AML-193 (cell line): Measurements from ENCODE around the gene HAUS5.
A peak's percentile ranks its signal among the peaks of the same experiment; 100 is the strongest.
"Not testable (repeated sequence)": the region's sequence is repeated elsewhere in the genome, so short reads cannot be mapped to it uniquely, and the experiment has no call there.

ENCODE experiments used
- DNase-seq, 2 experiments: peaks; one replicate each; lab custom pipeline; 2025; lab: John Stamatoyannopoulos, UW

The HAUS5 gene

GRCh38 chr19:35643255-35644205 lies 31.0 kb downstream of the HAUS5 start:
- peak; percentile 66 to 71 for DNase-seq

- peak; percentile 84 to 89 for DNase-seq
Observed at GRCh38 chr19:35644206-35644986, 31.9 kb downstream of the HAUS5 start.

DNA sequence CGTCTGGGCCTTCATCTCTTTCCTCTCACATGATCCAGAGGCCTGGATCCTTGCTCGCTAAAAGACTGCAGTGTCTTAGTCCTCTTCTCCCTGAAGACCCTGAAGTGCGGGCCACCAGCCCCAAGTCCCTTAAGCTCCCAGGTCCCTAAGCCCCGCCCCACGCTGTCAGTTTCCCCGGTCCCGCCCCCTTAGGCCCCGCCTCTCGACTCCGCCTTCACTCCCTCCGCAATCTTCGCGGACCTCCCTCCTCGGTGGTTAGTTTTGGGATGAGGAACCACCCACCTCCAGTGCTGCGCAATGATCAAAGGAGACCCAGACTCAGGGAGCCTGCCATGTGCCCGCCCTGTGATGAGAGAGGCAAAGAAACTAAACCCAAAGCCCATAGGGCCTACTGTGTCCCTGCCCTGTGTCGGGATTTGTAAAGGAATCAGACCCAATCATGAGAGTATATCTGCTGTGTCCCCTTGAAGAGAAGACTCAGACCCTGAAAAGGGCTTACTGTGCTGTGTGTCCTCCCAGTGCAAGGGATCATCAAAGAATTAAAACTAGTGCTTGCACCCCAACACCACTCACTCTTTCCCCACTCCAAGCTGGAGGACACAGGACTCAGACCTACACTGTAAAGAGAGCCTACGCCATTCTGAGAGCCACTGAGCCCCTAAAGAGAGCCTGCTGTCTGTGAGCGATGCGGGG lies 32.6 kb downstream of the HAUS5 start:
- peak; percentile 53 to 57 for DNase-seq

GRCh38 chr19:35645680-35646511 lies 33.4 kb downstream of the HAUS5 start:
- DNase-seq: no peak

DNA sequence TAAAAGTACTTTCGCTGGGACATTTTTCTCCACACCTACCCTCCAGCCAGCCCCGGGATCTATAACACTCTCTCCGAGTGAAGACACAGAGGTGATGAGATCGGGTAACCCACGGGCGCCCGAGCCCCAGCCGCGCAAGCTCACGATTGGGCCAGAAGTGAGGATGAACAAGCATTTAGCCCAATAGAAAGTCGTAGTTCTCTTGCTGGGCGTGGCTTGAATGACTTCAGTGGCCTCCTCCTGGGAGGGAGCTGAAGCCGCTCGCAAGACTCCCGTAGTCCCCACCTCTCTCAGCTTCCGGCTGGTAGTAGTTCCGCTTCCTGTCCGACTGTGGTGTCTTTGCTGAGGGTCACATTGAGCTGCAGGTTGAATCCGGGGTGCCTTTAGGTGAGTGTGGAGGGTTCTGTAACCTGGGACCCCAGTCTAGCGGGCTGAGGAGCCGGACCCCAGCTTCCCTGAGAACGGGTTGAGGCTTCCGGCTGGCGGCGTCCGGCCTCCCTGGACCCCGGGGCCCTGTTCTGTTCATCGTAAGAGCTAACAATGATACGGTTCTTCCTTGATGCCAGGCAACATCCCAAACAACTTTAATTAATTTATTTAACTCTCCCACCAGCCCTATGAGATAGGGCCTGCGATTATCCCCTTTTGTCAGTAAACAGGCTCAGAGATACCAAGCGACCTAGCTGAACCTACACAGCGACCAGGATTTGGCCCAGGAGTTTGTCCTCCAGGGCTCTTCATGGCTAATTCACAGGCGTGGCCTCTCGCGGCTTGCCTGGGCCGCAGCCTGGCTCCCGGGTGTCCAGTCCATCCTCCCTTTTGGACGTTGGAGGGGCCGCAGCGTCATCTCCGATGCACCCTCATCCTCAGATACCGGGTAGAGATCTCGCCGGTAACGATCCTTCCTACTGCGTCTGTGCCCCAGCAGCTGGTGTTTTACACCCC lies 35.8 kb downstream of the HAUS5 start, which contains the start of gene COX6B1:
Gene COX6B1, plus strand, starts transcription at position 307 of the 945 bp plus-strand sequence. CDS start 2,921 bp downstream, outside the sequence.
- DNase-seq: peak; percentile 97 to 98

GRCh38 chr19:35650581-35650980 lies 38.0 kb downstream of the HAUS5 start:
- no peak for DNase-seq

DNA sequence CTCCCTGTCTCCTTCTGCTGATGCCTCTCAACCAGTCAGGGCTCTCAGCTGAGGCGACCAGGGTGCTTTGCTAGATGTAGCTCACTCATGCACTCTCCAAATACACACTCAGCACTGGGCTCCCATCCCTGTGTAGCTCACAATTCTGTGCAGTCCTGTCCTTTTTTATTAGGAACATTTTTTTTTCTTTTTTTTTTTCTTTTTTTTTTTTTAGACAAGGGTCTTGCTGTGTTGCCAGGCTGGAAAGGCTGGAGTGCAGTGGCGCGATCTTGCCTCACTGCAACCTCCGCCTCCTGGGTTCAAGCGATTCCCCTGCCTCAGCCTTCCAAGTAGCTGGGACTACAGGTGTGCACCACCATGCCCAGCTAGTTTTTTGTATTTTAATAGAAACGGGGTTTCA lies 42.3 kb downstream of the HAUS5 start:
- not testable (repeated sequence) for DNase-seq

- no peak for DNase-seq
Observed at GRCh38 chr19:35655600-35655999, 43.1 kb downstream of the HAUS5 start.

DNA sequence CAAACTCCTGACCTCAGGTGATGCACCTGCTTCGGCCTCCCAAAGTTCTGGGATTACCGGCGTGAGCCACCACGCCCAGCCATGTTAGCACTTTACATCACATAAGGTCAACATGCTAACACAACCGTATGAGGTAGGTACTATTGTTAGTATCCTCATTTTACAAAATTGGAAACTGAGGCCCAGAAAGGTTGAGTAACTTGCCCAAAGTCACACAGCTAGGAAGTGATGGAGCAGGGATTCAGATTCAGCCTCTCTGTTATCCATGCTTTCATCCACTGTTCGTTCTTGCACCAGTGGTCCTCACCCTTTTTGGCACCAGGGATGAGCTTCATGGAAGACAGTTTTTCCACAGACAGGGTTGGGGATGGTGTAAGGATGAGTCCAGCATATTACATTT lies 44.2 kb downstream of the HAUS5 start:
- no peak for DNase-seq

DNA sequence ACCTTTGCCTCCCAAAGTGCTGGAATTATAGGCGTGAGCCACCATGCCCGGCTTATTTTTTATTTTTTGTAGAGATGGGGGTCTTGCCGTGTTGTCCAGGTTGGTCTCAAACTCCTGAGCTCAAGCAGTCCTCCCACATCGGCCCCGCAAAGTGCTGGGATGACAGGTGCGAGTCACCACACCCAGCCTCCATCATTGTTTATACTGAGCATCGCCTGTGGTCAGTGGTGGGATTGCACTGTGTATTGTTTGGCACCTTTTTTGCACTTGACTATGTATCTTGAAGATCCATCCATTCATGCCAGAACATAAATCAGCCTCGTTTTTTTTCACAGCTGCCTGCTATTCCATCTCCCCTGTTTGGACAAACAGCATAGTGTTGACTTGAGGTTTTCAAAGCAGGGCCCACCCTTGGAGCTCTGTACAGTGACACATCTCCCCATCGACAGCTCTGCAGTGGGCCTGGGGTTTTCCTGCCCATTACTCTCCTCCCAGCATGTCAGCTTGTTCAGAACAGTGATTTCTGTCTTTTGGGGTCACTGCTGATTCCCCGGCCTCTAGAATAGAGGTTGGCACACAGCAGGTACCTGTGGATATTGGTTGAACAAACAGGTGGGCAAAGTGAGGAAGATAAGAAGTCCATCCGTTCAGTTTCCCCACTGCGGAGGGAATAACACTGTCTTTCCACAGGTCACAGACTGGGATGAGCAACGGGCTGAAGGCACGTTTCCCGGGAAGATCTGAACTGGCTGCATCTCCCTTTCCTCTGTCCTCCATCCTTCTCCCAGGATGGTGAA lies 45.6 kb downstream of the HAUS5 start:
- no peak for DNase-seq

GRCh38 chr19:35661995-35662340 lies 49.4 kb downstream of the HAUS5 start:
- DNase-seq: no peak

- no peak for DNase-seq
Observed at GRCh38 chr19:35663981-35664380, 51.4 kb downstream of the HAUS5 start.

DNA sequence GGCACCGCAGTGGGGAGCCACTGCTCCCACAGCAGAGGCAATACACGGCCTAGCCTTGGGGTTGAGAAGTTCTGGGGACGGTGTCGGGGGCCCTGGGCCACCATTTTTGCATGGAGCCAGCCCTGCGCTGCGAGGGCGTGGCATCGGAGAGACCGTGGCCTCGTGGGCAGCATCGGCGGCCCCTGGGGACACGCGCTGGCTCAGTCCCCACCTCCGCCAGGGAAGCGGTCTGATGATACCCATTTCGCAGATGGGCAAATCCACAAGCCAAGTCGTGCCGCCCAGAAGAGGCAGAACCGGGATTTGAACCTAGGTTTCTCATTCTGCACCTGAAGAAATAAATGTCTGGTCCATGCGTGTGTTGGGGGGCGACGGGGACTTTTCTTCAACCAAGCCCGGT lies 52.6 kb downstream of the HAUS5 start:
- DNase-seq: no peak

DNA sequence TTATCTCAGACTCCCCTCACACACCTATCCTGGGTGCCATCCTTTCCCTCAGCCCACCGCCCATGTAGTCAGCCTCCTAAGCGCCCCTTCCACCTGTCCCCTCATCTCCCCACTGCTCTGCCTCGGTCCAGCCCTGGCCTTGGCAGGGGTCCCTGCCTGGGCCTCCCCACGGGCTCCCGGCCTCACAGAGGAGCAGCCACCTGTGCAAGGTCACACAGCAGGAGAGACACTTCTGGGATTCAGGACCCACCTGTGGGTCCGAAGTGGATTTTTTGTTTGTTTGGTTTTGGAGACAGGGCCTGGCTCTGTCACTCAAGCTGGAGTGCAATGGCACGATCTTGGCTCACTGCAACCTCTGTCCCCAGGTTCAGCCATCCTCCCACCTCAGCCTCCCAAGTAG lies 53.1 kb downstream of the HAUS5 start:
- no peak for DNase-seq

GRCh38 chr19:35666251-35666913 lies 53.8 kb downstream of the HAUS5 start, which contains the start of gene UPK1A:
Gene UPK1A (plus strand): TSS chr19:35666517. CDS start chr19:35666813, 296 bp downstream.
- DNase-seq: no peak

DNA sequence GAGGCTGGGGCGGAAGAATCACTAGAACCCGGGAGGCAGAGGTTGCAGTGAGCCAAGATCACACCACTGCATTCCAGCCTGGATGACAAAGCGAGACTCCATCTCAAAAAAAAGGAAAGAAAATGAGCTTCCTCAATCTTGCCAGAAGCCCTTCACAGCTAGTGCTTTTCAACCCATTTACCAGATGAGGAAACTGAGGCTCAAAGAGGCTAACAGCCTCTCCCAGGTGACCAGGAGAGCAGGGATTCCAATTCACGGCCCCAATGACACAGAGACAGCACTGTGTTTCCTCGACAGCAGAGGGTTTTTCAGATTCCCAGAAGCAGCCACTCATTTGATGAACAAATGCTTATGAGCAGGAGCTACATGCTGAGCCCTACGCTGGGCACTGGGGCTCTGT lies 57.0 kb downstream of the HAUS5 start:
- DNase-seq: no peak

DNA sequence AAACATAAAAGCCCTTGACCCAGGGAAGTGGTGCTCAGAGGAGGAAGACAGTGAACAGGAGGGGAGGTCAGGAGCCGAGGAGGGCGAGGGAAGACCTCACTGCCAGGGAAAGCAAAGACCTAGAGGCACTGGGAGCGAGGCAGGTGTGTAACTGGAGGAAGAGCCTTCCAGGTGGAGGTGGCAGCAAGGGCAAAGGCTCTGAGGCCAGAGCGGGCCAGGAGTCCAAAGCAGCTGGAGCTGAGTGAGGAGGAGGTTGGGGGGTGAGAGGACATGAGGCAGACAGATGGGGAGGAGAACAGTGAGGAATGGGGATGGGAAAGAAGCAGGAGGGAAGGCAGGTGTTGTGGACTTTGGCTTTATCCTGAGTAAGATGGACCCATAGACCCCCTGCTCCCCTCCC lies 57.4 kb downstream of the HAUS5 start:
- no peak for DNase-seq

GRCh38 chr19:35670686-35671085 lies 58.2 kb downstream of the HAUS5 start:
- no peak for DNase-seq

DNA sequence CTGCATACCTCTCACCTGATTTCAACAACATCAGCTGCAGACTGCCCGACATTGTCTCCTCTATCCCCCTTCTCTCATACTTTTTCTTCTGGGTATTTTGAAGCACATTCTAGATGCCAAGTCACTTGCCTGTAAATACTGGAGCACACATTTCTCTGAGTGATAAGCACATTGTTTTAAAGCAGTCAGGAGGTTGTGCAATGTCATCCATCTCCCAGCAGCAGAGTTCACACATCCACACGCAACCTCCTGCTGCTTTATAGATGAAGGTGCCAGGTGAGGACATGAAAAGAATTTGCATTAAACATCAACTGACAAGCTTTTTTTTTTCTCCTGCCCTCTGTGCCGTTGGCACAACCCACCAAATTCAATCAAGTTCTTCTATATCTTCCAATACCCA lies 59.3 kb downstream of the HAUS5 start:
- no peak for DNase-seq
